H1 (cell line): ENCODE data around the gene ASH1L. TPM values are rescaled to one million over a fixed set of nuclear protein-coding genes. Genes with fewer than 3 reads are reported as not detected.
A peak's percentile ranks its signal among the peaks of the same experiment; 100 is the strongest.

Source experiments
- CTCF ChIA-PET: fragments of 300-600 bp; sonication (Branson Sonifier 250); formaldehyde crosslinking; loops from one replicate; lab custom pipeline; 2021; ENCODE audit not compliant: partially characterized antibody; lab: Charles Lee
- POLR2A ChIA-PET: fragments of 300-600 bp; sonication (Branson Sonifier 250); formaldehyde crosslinking; loops from one replicate; lab custom pipeline; 2021; ENCODE audit warnings: inconsistent platforms; ENCODE audit not compliant: partially characterized antibody; lab: Charles Lee
- DNase-seq, 2 experiments: peaks; one replicate each; pipeline versions ENCODE4 v3.0.0 to v3.0.0-alpha.2; 2010 to 2022; ENCODE audit warnings: low spot score in 2 of 2, low read depth in 1 of 2, mixed read lengths in 1 of 2
- FAIRE-seq: peaks from 2 replicates; lab custom pipeline; 2011; peaks lifted over from hg19 to GRCh38; lab: Jason Lieb, UNC
- H2AFZ ChIP-seq: 2 replicates; pipeline ENCODE4 v1.8.1; 2012; ENCODE audit warnings: low read length, inconsistent platforms
- H2AK5ac ChIP-seq: 2 replicates; pipeline ENCODE4 v1.6.1; 2013; ENCODE audit warnings: low read depth, low read length
- H2BK120ac ChIP-seq: replicated peaks from 2 replicates; pipeline ENCODE3; 2013; ENCODE audit warnings: low read depth, low read length, inconsistent platforms
- H2BK12ac ChIP-seq: 2 replicates; pipeline ENCODE4 v1.6.1; 2013; ENCODE audit warnings: low read depth, low read length
- H2BK15ac ChIP-seq: 2 replicates; pipeline ENCODE4 v1.6.1; 2013; ENCODE audit warnings: low read length
- H2BK20ac ChIP-seq: 2 replicates; pipeline ENCODE4 v1.6.1; 2013; ENCODE audit warnings: low read length
- H2BK5ac ChIP-seq: 2 replicates; pipeline ENCODE4 v1.6.1; 2013; ENCODE audit warnings: low read depth, low read length
- H3K14ac ChIP-seq: 2 replicates; pipeline ENCODE4 v1.6.1; 2013; ENCODE audit warnings: inconsistent platforms; ENCODE audit not compliant: insufficient read length
- H3K18ac ChIP-seq: 2 replicates; pipeline ENCODE4 v1.6.1; 2013; ENCODE audit warnings: low read length; ENCODE audit errors: extremely low read depth
- H3K23ac ChIP-seq: 2 replicates; pipeline ENCODE4 v1.6.1; 2013; ENCODE audit warnings: inconsistent platforms; ENCODE audit not compliant: insufficient read length
- H3K23me2 ChIP-seq: 2 replicates; pipeline ENCODE4 v1.6.1; 2013; ENCODE audit warnings: low read depth, low read length
- H3K27ac ChIP-seq: 2 replicates; pipeline ENCODE4 v1.6.1; 2011; ENCODE audit warnings: low read depth, low read length, inconsistent platforms
- H3K27me3 ChIP-seq, 4 experiments: replicated peaks in 1 of 4; 1 replicate in 1 of 4; 2 replicates in 3 of 4; pipeline versions ENCODE4 v1.6.1 to v1.8.1; 2011 to 2013; ENCODE audit warnings: low read length in 3 of 4, mild to moderate bottlenecking in 3 of 4, inconsistent platforms in 2 of 4, mixed read lengths in 2 of 4, moderate library complexity in 1 of 4; ENCODE audit not compliant: control insufficient read depth in 3 of 4, insufficient read depth in 3 of 4; ENCODE audit errors: extremely low read depth in 1 of 4
- H3K36me3 ChIP-seq, 4 experiments: 2 replicates each; pipeline versions ENCODE4 v1.6.1 to v1.8.1; 2011 to 2013; ENCODE audit warnings: mild to moderate bottlenecking in 4 of 4, low read length in 3 of 4, moderate library complexity in 2 of 4, control low read depth in 1 of 4, inconsistent platforms in 1 of 4; ENCODE audit not compliant: insufficient read depth in 4 of 4, control insufficient read depth in 2 of 4
- H3K4ac ChIP-seq: replicated peaks from 2 replicates; pipeline ENCODE3; 2013; ENCODE audit warnings: low read length, low read depth, mixed read lengths, inconsistent platforms; ENCODE audit not compliant: insufficient read length
- H3K4me1 ChIP-seq, 4 experiments: replicated peaks in 1 of 4; 1 replicate in 1 of 4; 2 replicates in 3 of 4; pipeline versions ENCODE4 v1.6.1 to v1.8.1; 2011 to 2013; ENCODE audit warnings: low read length in 3 of 4, inconsistent platforms in 2 of 4, mixed read lengths in 1 of 4; ENCODE audit not compliant: insufficient read depth in 4 of 4, control insufficient read depth in 3 of 4
- H3K4me2 ChIP-seq, 2 experiments: 2 replicates each; pipeline versions ENCODE4 v1.6.1 to v1.8.1; 2011 to 2013; ENCODE audit warnings: low read depth in 2 of 2, low read length in 2 of 2, control low read depth in 1 of 2, inconsistent platforms in 1 of 2, mild to moderate bottlenecking in 1 of 2; ENCODE audit not compliant: insufficient read depth in 1 of 2
- H3K4me3 ChIP-seq, 4 experiments: fragments of 200-600, 300-600 bp in 1 of 4; sonication (generic), shearing (Covaris generic), sonication (Bioruptor Twin) in 1 of 4; 2 replicates each; pipeline versions ENCODE4 v1.5.1 to v1.8.1; 2011 to 2016; ENCODE audit warnings: low read length in 4 of 4, low read depth in 3 of 4, control low read depth in 2 of 4, inconsistent platforms in 2 of 4, mild to moderate bottlenecking in 2 of 4, mixed read lengths in 1 of 4, moderate library complexity in 1 of 4; ENCODE audit not compliant: insufficient read depth in 2 of 4; ENCODE audit errors: extremely low read depth in 1 of 4
- H3K56ac ChIP-seq: replicated peaks from 2 replicates; pipeline ENCODE3; 2013; ENCODE audit warnings: low read depth, mild to moderate bottlenecking, mixed read lengths, low read length, inconsistent platforms; ENCODE audit not compliant: insufficient read length
- H3K79me1 ChIP-seq: 2 replicates; pipeline ENCODE4 v1.6.1; 2013; ENCODE audit warnings: low read depth, low read length, control low read depth
- H3K79me2 ChIP-seq, 2 experiments: 2 replicates each; pipeline versions ENCODE4 v1.6.1 to v1.8.1; 2012 to 2013; ENCODE audit warnings: low read length in 2 of 2, mild to moderate bottlenecking in 2 of 2, inconsistent platforms in 1 of 2; ENCODE audit not compliant: insufficient read depth in 2 of 2, control insufficient read depth in 1 of 2
- H3K9ac ChIP-seq, 4 experiments: replicated peaks in 1 of 4; 1 replicate in 1 of 4; 2 replicates in 3 of 4; pipeline versions ENCODE4 v1.6.1 to v1.8.1; 2011 to 2013; ENCODE audit warnings: low read depth in 3 of 4, low read length in 3 of 4, control low read depth in 2 of 4, mild to moderate bottlenecking in 2 of 4, moderate library complexity in 2 of 4, inconsistent platforms in 1 of 4; ENCODE audit errors: extremely low read depth in 1 of 4
- H3K9me3 ChIP-seq, 2 experiments: 2 replicates each; pipeline versions ENCODE4 v1.6.1 to v1.8.1; 2012 to 2013; ENCODE audit warnings: mild to moderate bottlenecking in 2 of 2, moderate library complexity in 2 of 2, control low read depth in 1 of 2, inconsistent platforms in 1 of 2, low read depth in 1 of 2, low read length in 1 of 2, mixed read lengths in 1 of 2; ENCODE audit not compliant: insufficient read depth in 2 of 2
- H4K20me1 ChIP-seq, 2 experiments: replicated peaks in 1 of 2; 2 replicates each; pipeline versions ENCODE3 to v1.8.1; 2011 to 2013; ENCODE audit warnings: inconsistent platforms in 2 of 2, low read length in 2 of 2, mild to moderate bottlenecking in 1 of 2; ENCODE audit not compliant: insufficient read depth in 2 of 2, control insufficient read depth in 1 of 2
- H4K5ac ChIP-seq: 2 replicates; pipeline ENCODE4 v1.6.1; 2013; ENCODE audit warnings: low read length, low read depth, mixed read lengths, inconsistent platforms; ENCODE audit not compliant: insufficient read length
- H4K8ac ChIP-seq: 2 replicates; pipeline ENCODE4 v1.8.0; 2013; ENCODE audit warnings: mild to moderate bottlenecking, moderate library complexity, low read length, inconsistent platforms; ENCODE audit not compliant: insufficient read depth; ENCODE audit errors: extremely low read depth
- H4K91ac ChIP-seq: replicated peaks from 2 replicates; pipeline ENCODE3; 2013; ENCODE audit warnings: low read length, mixed read lengths, inconsistent platforms; ENCODE audit not compliant: insufficient read length
- NRF1 ChIP-seq: IDR thresholded peaks from 2 replicates; pipeline ENCODE4 v1.6.1; 2011; ENCODE audit warnings: mild to moderate bottlenecking, low read depth, low read length, improper control_type of control experiment
- WGBS, 2 experiments: shearing (Covaris generic) in 1 of 2; methylation state at CpG; one replicate each; pipeline versions ENCODE4 v1.1.6 to v1.1.7; 2013 to 2015; ENCODE audit warnings: low lambda C conversion rate in 2 of 2, mixed read lengths in 2 of 2, inconsistent platforms in 1 of 2, low coverage in 1 of 2, missing lambda C conversion rate in 1 of 2; ENCODE audit not compliant: insufficient replicate concordance in 2 of 2, insufficient coverage in 1 of 2, insufficient read length in 1 of 2; ENCODE audit errors: extremely low coverage in 1 of 2, missing lambda C conversion rate in 1 of 2; 5-methylcytosine and 5-hydroxymethylcytosine counted together
- polyA plus RNA-seq, 7 experiments: library from polyadenylated mRNA; depleted of rRNA in 3 of 7; stranded (reverse) in 5 of 7; unstranded in 2 of 7; fragments of >200 nt in 5 of 7; fragments of 200-250 nt in 2 of 7; gene quantifications; 1 replicate in 5 of 7; 2 replicates in 1 of 7; 4 replicates in 1 of 7; pipeline versions ENCODE4 v1.2.1 to v1.2.3, GENCODE V29; 2011 to 2013; ENCODE audit warnings: missing spikeins in 2 of 7, mixed read lengths in 2 of 7
- total RNA-seq: library from RNA; stranded (reverse); fragmentation: NEBNext Ultra II Directional; extraction: Animal tissue kit (Norgen Biotek cat#: 25700); gene quantifications from 2 replicates; pipeline ENCODE4 v1.2.1, GENCODE V29; 2021

Gene ASH1L
- total and polyA plus RNA-seq, 2 of the 8 experiments (the other 6 are each of a cell fraction or from before 2014, with no cell fraction given), result 7.5 to 27.6 TPM

DNA sequence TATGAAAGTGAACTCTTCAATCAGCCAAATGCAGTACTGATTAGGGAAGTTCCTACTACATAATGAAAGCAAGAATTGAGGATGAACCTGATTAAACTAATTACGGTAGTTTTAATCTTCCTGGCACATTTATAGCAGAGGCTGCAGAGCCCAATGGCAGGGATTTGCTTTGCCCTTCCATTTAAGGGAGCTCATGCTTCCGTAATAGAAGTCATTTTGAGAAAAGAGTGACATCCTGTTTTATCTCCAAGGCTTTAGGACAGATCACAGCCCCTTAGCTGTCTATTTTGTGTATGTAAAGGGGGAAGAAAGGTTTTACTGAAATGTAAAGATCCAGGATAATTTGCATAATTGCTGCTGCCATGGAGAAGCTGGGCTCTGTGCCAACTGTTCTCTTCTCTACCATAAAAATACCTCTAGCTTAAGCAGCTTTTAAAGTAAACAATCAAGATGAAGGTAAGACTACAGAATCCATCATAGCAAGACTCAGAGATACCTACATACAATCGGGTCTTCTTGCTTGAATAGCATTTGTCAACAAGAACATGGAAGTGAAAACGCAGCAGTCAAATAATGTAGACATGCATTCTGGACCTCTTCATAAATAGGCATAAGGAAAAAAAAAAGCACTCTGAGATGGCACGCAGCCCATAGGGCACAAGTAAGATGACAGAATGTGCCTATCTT, 62.5 kb downstream of the ASH1L start:
- H3K18ac ChIP-seq, result no peak overlapping the region
- H2BK120ac ChIP-seq, result no peak overlapping the region
- H3K56ac ChIP-seq, result no peak overlapping the region
- no peak overlapping the region for H2BK20ac ChIP-seq
- H2AFZ ChIP-seq, result no peak overlapping the region
- ChIA-PET CTCF (interaction anchor here (1.2 to 2.6 kb wide), 2 partner anchors 10 to 14 kb away, joined by 3 to 7 read pairs; no protein-coding TSS in a partner anchor), POLR2A (interaction anchor here (0.8 to 1.2 kb wide), 2 partner anchors 18 to 27 kb away, joined by 3 read pairs; no protein-coding TSS in a partner anchor)
- H3K4ac ChIP-seq, result no peak overlapping the region
- no peak overlapping the region for H2BK12ac ChIP-seq
- H3K4me3 ChIP-seq, result no peak overlapping the region
- H3K14ac ChIP-seq, result no peak overlapping the region
- no peak overlapping the region for H4K8ac ChIP-seq
- no peak overlapping the region for H2BK5ac ChIP-seq
- WGBS, 2 experiments, result 71% methylated on average over 5 of the region's 5 CpGs; no CpG with 5 or more reads in 1 of the 2 experiments
- peak overlapping the region; percentile 4 to 37; a peak in 2 of 4 replicates for H3K4me2 ChIP-seq
- peaks cover 0 to 6% (median 5%) of the 10 kb centered on the region in 4 experiments; a peak in 3 of 7 replicates for H3K4me1 ChIP-seq
- no peaks in the 10 kb centered on the region for H3K23me2 ChIP-seq
- no peaks in the 10 kb centered on the region for H3K27me3 ChIP-seq
- H3K79me1 ChIP-seq, result no peaks in the 10 kb centered on the region; the same call in 1 of the 2 replicates
- no peak overlapping the region for H4K91ac ChIP-seq
- H3K9ac ChIP-seq, result no peak overlapping the region
- H4K5ac ChIP-seq, result no peak overlapping the region
- no peak overlapping the region for H3K23ac ChIP-seq
- no peak for FAIRE-seq
- H3K79me2 ChIP-seq, result peaks cover 0 to 44% of the 10 kb centered on the region in 2 experiments; a peak in 2 of 4 replicates
- no peaks in the 10 kb centered on the region for H3K9me3 ChIP-seq
- peaks cover 1 to 3% of the 10 kb centered on the region in 2 experiments for H4K20me1 ChIP-seq
- no peaks in the 10 kb centered on the region for H3K36me3 ChIP-seq
- no peak overlapping the region for H3K27ac ChIP-seq
- no peak overlapping the region for H2AK5ac ChIP-seq
- H2BK15ac ChIP-seq, result no peak overlapping the region
- DNase-seq, result no peak
- TF ChIP-seq NRF1, result no peak
